HG03457 (cell line): ENCODE results near the gene TTLL13.
"Not testable (repeated sequence)": the region's sequence is repeated elsewhere in the genome, so short reads cannot be mapped to it uniquely, and the experiment has no call there.

Source experiments
- ATAC-seq: cut with Tn5 transposase; IDR thresholded peaks from one replicate; pipeline ENCODE4 v1.9.1; 2021; ENCODE audit warnings: moderate number of reproducible peaks; ENCODE audit not compliant: unreplicated experiment

Gene TTLL13

DNA sequence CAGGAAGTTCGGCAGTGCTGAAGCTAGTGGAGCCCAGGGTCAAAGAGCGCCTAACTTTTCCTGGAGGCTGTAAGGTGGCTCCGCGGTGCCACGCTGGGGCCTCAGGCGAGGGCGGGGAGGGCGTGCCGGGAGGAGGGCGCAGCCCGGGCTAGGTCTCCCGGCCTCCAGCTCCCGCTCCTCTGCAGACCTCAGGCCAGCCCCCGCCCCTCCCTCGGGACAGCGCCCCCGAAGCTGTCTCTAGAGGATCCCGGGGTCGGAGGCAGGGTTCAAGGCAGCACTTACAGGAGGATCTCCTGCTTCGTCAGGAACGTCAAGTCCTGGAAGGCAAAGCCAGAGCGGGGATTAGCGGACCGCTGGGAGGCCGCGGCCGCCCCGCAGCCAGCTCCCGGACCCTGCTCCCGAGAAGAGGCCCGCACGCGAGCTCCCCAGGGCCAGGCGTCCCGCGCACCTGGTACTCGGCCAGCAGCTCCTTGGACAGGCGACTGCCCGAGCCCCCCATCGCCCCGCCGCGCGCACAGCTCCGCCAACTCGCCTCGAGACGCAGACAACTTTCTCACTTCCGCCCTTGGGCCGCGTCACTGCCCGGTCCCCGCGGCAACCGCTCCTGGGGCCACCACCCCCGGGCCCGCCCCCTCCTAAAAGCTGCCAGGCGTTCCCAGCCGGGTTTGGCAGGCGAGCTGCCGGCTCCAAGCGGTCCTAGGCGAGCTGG is 15.8 kb upstream of the TTLL13 start, which contains the start of gene CIB1:
Gene CIB1, minus strand, starts transcription at position 555 of the 709 bp plus-strand sequence. Its CDS starts 56 bp downstream, at position 499.
- ATAC-seq, result peak; percentile 78

DNA sequence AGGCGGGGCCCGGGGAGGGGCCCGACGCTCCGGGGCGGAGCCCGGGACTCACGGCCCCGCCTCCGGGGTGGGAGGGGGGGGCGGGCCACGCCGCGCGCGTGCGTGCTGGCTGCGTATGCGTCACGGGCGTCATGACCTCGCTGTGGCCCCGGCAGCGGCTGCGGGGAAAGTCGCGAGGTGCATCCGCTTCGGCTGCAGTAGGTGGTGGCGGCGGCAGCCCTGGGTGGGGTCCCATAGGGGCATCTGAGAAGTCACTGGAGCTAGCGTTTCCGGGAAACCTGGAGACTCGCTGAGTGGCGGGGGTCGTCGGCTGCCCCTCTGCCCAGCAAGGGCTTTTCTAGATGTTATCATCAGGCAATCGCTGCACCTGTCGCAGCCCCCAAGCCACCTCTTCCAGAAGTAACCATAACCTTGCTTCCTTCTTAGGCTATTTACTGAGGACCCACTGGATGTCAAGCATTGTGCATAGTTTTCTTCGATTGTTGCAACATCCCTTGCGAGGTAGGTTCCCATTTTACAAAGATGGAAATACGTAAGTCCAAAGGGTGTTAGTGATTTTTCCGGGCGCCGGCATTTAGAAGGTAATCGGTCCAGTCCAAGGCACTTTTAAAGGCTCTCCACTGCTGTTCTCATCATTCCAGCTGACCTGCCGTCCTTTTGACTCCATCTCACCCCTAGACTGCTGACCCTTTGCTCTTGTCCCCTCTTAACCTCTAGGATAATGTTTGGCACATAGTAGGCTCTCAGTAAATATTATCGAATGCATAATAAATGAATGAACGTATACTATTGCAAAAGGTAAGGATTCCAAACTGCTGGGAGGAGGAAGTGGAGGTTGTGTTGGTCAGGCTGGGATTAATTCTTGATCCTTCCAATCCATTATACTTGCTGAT is 15.0 kb upstream of the TTLL13 start, which contains the start of gene GDPGP1:
Gene GDPGP1, plus strand, starts transcription at position 114 of the 893 bp plus-strand sequence. CDS start 6,700 bp downstream, outside the sequence.
- ATAC-seq, result peak; percentile 60

DNA sequence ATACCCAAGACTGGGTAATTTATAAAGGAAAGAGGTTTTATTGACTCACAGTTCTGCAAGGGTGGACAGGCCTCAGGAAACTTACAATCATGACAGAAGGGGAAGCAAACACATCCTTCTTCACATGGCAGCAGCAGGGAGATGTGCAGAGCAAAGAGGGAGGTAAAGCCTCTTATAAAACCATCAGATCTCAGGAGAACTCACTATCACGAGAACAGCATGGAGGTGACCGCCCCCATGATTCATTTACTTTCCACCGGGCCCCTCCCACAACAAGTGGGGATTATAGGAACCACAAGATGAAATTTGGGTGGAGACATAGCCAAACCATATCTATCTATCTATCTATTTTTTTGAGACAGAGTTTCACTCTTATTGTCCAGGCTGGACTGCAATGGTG is 10.0 kb upstream of the TTLL13 start:
- ATAC-seq, result no peak

DNA sequence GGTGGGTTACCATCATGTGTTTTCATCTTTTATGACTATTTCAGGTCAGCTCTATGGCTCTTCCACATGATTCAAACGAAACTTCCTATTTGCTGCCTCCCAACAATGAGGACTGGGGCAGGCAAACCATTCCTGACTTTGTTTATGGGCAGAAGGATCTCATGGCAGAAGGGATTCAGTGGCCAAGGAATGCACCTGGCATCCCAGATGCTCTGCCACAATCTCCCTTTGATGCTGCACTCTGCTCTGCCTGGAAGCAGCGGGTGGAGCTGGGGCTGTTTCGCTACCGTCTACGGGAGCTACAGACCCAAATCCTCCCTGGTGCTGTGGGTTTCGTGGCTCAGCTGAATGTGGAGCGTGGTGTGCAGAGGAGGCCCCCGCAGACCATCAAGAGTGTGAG is 8.5 kb upstream of the TTLL13 start:
- ATAC-seq, result no peak

DNA sequence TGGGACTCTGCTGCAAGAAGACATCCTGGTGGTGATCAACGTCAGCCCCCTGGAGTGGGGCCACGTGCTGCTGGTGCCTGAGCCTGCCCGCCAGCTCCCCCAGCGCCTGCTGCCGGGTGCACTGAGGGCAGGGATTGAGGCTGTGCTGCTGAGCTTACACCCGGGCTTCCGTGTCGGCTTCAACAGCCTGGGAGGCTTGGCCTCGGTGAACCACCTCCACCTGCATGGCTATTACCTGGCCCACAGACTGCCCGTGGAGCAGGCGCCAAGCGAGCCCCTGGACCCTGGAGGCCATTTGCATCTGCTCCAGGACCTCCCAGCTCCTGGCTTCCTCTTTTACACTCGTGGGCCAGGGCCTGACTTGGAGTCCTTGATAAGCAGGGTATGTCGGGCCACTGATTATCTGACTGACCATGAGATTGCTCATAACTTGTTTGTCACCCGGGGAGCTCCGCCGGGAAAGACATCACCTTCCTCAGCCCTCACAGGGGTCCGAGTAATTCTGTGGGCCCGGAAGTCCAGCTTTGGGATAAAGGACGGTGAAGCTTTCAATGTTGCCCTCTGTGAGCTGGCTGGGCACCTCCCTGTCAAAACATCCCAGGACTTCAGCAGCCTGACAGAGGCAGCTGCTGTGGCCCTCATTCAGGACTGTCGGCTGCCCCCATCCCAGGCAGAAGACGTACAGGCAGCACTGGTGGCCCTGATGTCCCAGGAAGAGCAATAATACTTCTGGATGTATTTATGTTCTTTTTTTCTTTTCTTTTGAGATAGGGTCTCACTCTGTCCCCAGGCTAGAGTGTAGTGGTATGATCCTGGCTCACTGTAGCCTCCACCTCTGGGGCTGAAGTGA is 7.8 kb upstream of the TTLL13 start:
- ATAC-seq, result no peak

DNA sequence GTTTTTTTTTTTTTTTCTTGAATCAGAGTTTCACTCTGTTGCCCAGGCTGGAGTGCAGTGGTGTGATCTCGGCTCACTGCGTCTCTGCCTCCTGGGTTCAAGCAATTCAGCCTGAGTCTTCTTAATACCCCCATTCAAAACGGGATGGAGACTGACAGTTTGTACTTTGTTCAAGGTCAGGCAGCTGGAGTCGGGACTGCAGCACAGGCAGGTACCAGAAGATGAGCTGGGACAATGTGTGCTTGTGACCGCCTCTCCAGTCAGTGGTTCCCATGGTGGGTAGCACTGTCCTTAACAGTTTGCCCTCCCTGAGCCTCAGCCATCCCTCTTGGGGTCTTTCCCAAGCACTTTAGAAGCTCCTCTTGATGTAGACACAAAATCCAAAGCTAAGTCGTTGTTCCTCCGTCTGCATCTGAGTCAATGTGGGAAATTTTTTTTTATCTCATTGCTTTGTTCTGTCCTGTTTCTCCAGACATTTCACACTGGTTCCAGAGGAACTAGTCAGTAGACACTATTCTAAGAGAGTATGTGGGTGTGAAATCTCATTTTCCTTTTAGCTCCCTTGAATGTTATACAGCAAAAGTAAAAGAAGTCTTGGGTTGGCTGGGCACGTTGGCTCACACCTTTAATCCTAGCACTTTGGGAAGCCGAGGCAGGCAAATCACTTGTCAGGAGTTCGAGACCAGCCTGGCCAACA is 5.3 kb upstream of the TTLL13 start:
- no peak for ATAC-seq

DNA sequence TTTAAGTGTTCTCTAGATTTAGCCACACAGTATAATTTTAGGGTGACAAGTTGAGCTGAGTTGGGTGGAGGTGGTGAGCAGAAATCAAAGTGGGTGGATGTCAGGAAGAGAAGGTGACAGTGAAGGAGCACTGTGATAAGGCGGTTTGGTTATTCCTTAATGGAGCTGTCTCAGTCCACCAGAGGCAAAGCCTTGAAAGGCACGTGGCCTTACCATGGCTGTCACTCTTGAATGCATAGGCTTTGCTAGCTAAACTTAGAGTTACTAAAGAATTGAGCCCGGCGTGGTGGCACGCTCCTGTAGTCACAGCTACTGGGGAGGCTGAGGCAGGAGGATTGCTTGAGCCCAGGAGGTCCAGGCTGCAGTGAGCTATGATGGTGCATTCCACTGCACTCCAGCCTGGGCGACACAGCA is 560 bp upstream of the TTLL13 start:
- ATAC-seq, result no peak

DNA sequence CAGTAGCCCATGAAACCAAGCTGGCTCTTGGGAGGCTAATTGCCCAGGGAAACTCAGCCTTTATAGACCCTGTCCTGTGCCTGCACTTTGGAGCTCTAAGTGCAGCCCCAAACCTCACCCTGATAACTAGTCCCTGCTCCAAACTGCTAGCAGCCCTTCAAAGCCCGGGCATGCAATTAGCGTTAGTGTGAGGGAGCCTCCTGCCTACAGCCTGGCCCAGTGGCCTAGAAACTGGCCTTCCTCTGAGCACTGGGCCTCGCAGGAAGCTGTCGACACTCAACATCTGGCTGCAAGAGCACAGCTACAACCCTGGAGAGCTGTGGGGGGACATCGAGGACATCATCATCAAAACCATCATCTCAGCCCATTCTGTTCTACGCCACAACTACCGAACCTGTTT is 8.4 kb downstream of the TTLL13 start:
- no peak for ATAC-seq

DNA sequence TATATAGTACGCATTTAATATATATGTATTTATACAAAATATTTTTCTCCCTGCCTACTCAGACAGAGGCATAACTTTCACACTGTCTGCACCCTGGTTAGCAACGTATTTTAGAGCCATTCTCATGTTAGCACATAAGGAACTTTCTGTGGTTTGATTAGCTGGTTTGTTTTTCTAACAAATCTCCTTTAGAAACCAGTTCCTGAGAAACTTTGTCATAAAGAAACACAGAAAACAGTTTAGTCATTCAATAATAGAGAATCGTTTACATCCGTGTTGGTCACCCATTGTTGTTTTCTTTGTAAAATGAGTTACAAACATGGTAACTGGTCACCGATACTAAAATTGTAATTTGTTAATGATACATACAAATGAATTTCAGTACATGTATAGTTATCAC is 10.2 kb downstream of the TTLL13 start:
- ATAC-seq, result peak; percentile 55

DNA sequence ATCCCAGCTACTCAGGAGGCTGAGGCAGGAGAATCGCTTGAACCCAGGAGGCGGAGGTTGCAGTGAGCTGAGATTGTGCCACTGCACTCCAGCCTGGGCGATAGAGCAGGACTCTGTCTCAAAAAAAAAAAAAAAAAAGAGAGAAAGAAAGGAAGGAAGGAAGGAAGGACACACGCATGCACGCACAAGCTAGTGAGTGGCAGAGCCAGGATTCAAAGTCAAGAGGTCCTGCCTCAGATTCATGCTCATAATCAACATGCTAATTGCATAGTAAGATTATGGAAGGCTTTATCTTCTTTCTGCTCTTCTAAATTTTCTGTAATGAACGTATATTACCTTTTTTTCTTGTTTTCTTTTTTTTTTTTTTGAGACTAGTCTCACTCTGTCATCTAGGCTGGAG is 11.4 kb downstream of the TTLL13 start:
- not testable (repeated sequence) for ATAC-seq

DNA sequence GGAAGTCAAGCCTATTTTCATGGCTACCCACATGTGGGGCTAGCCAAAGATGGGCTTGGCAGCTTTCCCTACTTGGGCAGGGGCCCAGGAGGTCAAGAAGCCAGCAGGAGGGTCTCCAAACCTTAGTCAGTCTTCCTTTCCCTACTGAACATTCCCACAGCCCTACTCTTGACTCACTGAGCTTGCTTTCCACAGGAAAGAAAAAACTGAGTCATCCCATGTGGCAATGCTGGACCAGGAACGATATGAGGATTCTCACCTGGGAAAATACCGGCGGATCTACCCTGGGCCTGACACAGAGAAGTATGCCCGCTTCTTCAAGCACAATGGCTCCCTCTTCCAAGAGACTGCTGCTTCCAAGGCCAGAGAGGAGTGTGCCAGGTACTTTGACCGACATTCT is 12.5 kb downstream of the TTLL13 start:
- no peak for ATAC-seq

DNA sequence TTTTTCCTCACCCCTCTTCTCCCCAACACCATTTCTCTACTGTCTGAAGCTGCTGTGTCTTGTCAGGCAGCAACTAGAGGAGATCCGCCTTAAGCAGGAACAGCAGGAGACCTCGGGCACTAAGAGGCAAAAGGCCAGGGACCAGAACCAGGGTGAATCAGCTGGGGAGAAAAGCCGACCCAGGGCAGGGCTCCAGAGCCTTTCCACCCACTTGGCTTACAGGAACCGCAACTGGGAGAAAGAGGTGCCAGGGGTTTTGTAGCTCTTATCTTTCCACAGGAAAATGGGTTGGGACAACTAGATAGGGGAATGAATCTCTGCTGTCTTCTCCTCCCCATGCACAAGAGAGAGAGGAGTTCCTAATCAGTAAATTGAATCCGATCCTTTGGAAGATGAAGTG is 13.1 kb downstream of the TTLL13 start:
- ATAC-seq, result no peak

DNA sequence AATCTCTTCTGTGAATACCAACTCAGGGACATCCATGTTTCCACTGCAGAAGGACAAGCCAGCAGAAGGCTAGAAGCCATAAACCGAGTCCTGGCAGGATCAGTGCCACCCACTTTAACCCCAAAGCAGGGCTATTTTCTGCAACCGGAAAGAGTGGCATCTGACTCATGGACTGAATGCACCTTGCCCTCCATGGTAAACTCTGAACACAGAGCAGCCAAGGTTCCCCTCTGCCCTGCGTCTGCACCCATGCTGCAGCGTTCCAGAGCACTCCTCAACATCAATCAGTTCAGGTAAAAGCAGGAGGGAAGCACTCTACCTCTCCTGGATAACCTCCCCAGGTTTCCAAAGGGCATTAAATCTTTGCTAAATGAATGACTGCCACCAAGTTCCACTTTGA is 15.3 kb downstream of the TTLL13 start:
- ATAC-seq, result no peak

DNA sequence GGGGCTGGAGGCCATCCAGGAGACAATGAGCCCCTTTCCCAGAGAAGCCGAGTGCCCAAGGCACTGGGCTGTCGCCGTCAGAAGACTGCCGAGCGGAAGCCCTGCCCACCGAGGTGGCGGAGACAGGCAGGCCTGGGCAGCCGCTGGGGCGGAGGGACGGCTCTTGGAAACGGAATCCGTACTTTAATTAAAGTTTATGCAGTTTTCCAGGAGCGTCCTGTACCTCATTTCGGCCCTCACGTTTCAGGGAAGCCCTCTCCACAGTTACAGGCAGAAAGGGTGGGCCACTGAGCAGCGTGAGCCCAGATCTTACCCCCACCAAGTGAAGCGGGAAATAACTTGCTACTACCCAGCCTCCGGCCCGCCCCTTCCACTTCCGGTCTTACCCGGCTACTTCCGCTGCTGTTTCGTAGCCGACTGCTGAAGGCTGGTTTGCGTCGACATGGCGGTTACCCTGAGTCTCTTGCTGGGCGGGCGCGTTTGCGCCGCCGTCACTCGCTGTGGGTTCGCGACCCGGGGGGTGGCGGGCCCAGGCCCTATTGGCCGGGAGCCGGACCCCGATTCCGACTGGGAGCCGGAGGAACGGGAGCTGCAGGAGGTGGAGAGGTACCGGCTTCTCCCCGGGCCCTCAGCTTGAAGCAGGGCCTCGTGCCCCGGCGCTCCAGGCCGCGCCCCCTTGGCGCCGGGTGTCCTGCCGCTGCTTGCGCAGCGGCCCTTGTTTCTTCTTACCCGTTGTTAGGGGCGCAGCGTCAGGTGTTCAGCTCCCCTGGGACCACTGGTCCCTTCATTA is 16.1 kb downstream of the TTLL13 start, which contains the start of gene NGRN:
Gene NGRN, plus strand, starts transcription at position 402 of the 790 bp plus-strand sequence. Its CDS starts 41 bp downstream, at position 443.
- peak; percentile 83 for ATAC-seq

DNA sequence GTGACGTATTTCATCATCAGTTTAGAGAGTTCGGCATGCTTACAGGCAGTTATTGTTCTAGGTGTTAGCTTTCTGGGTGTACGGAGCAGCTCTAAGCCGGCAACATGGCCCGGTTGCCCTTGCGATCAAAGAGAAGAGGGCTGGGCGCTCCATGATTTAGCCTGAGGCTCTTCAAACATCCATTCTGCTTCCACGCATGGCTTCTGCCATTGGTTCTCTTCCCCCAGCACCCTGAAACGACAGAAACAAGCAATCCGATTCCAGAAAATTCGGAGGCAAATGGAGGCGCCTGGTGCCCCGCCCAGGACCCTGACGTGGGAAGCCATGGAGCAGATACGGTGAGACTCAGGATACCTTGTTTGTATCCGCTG is 16.7 kb downstream of the TTLL13 start:
- ATAC-seq, result peak; percentile 12

DNA sequence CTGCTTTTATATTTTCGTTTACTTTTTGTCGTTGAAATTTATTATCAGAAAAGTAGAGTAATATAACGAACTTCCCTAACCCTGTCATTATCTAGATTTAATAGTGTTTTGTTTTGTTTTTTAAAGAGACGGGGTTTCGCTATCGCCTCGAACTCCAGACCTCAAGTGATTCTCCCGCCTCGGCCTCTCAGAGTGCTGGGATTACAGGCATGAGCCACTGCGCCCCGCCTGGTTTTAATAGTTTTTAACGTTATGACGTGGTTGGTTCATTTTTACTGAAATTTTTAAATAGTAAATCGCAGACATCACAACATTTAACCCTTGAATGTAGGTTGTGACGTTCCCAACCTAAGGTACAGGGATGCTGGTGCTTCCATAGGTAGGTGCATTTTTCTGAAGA is 17.1 kb downstream of the TTLL13 start:
- no peak for ATAC-seq

DNA sequence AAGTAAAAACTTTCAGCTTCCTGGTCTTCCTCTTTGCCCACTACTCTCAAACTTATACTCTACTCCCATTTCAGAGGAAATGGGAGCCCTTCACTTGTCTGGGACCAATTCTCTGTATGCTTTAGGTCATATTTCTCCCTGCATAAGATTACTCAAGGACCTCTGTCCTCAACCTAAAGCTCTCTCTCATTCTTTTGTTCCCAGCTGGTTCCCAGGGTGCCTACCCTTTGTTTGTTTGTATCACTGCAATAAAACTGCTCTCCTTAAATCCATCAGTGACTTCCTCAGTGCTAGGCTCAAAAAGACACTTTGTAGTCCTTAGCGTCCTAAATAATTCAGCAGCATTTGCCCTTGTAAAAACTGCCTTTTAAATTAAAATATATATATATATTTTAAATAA is 19.1 kb downstream of the TTLL13 start:
- ATAC-seq, result no peak

DNA sequence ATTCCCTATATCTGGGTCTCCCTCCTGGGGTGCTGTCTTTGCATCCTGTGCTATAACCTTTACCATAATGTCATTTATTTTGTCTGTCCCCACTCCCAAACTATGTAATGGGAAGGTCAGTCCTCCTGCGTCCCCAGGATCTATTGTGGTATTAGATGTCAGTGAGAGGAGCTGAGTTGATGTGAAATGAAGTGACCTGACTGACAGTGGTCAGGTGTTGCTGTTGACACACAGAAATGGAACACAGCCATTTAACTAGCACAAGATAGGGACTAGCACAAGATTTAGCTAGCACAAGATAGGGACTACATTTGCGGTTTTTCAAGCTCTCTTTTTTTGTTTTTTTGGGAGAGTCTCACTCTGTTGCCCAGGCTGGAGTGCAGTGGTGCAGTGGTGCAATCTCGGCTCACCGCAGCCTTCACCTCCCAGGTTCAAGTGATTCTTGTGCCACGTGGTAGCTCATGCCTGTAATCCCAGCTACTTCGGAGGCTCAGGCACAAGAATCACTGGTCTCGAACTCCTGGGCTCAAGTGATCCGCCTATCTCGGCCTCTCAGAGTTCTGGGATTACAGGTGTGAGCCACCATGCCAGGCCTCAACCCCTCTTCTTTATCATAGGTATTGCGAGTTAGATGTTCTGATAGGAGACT is 21.3 kb downstream of the TTLL13 start:
- ATAC-seq, result no peak
